Liver (tissue), 9 donors: ENCODE results near the gene MTCH2. TPM values are rescaled to one million over a fixed set of nuclear protein-coding genes. Genes with fewer than 3 reads are reported as not detected.
"Not testable (repeated sequence)": the region's sequence is repeated elsewhere in the genome, so short reads cannot be mapped to it uniquely, and the experiment has no call there.

Source experiments
- DNase-seq: peaks from one replicate; pipeline ENCODE4 v3.0.0-alpha.2; 2017; ENCODE audit warnings: low spot score
- H3K27ac ChIP-seq, 2 donors: one replicate each; pipeline ENCODE4 v1.7.0; 2013; ENCODE audit warnings: inconsistent platforms in 2 of 2, low read length in 2 of 2, control low read depth in 1 of 2, low read depth in 1 of 2, mild to moderate bottlenecking in 1 of 2
- H3K27me3 ChIP-seq, 4 donors: one replicate each; pipeline versions ENCODE4 v1.6.1 to v1.7.0; 2013; ENCODE audit warnings: low read length in 3 of 4, inconsistent platforms in 1 of 4, mild to moderate bottlenecking in 1 of 4, moderate library complexity in 1 of 4; ENCODE audit not compliant: control insufficient read depth in 4 of 4, insufficient read depth in 4 of 4
- H3K36me3 ChIP-seq, 4 donors: one replicate each; pipeline versions ENCODE4 v1.6.1 to v1.7.0; 2013; ENCODE audit warnings: low read length in 3 of 4, mild to moderate bottlenecking in 3 of 4, low read depth in 1 of 4, moderate library complexity in 1 of 4; ENCODE audit not compliant: control insufficient read depth in 4 of 4, insufficient read depth in 3 of 4
- H3K4me1 ChIP-seq, 4 donors: one replicate each; pipeline versions ENCODE4 v1.6.1 to v1.7.0; 2013; ENCODE audit warnings: low read length in 3 of 4, mild to moderate bottlenecking in 3 of 4, moderate library complexity in 1 of 4; ENCODE audit not compliant: control insufficient read depth in 4 of 4, insufficient read depth in 4 of 4
- H3K4me3 ChIP-seq, 3 donors: one replicate each; pipeline versions ENCODE4 v1.6.1 to v1.7.0; 2013; ENCODE audit warnings: low read length in 3 of 3, control low read depth in 1 of 3, low read depth in 1 of 3, mild to moderate bottlenecking in 1 of 3
- H3K9ac ChIP-seq, 2 donors: one replicate each; pipeline ENCODE4 v1.7.0; 2013; ENCODE audit warnings: low read length in 2 of 2, mild to moderate bottlenecking in 2 of 2, moderate library complexity in 2 of 2, control low read depth in 1 of 2, low read depth in 1 of 2
- H3K9me3 ChIP-seq, 4 donors: one replicate each; pipeline versions ENCODE4 v1.6.1 to v1.7.0; 2013; ENCODE audit warnings: low read length in 3 of 4; ENCODE audit not compliant: control insufficient read depth in 4 of 4
- ATF3 ChIP-seq: IDR thresholded peaks from 2 replicates; pipeline ENCODE4 v1.6.1; 2016; ENCODE audit warnings: antibody characterized with exemption
- CTCF ChIP-seq: fragments of 150-350 bp; IDR thresholded peaks from 2 replicates; pipeline ENCODE4 v1.5.1; 2017; ENCODE audit warnings: improper control_type of control experiment, low read depth, low read length; ENCODE audit not compliant: missing input control
- EGR1 ChIP-seq, 2 donors: IDR thresholded peaks; 2 replicates each; pipeline ENCODE4 v1.6.1; 2016 to 2018; ENCODE audit warnings: antibody characterized with exemption in 2 of 2, low read depth in 2 of 2
- FOXA1 ChIP-seq: IDR thresholded peaks from 2 replicates; pipeline ENCODE4 v1.6.1; 2016; ENCODE audit warnings: antibody characterized with exemption
- FOXA2 ChIP-seq: IDR thresholded peaks from 2 replicates; pipeline ENCODE4 v1.6.1; 2016; ENCODE audit warnings: antibody characterized with exemption
- GABPA ChIP-seq, 2 donors: IDR thresholded peaks in 1 of 2; conservative IDR thresholded peaks in 1 of 2; 2 replicates each; pipeline ENCODE4 v1.6.1; 2016; ENCODE audit warnings: antibody characterized with exemption in 2 of 2, mild to moderate bottlenecking in 1 of 2, moderate library complexity in 1 of 2
- HNF4A ChIP-seq, 2 donors: conservative IDR thresholded peaks; 2 replicates each; pipeline ENCODE4 v1.6.1; 2016; ENCODE audit warnings: antibody characterized with exemption in 2 of 2, mild to moderate bottlenecking in 2 of 2
- HNF4G ChIP-seq: IDR thresholded peaks from 2 replicates; pipeline ENCODE4 v1.6.1; 2016; ENCODE audit warnings: antibody characterized with exemption
- JUND ChIP-seq, 2 donors: IDR thresholded peaks; 2 replicates each; pipeline ENCODE4 v1.6.1; 2016; ENCODE audit warnings: antibody characterized with exemption in 2 of 2
- MAX ChIP-seq: IDR thresholded peaks from 2 replicates; pipeline ENCODE4 v1.6.1; 2016; ENCODE audit warnings: antibody characterized with exemption
- NR2F2 ChIP-seq: IDR thresholded peaks from 2 replicates; pipeline ENCODE4 v1.6.1; 2016; ENCODE audit warnings: antibody characterized with exemption
- RAD21 ChIP-seq, 2 donors: IDR thresholded peaks; 2 replicates each; pipeline ENCODE4 v1.6.1; 2016; ENCODE audit warnings: antibody characterized with exemption in 2 of 2, mild to moderate bottlenecking in 2 of 2
- REST ChIP-seq: IDR thresholded peaks from 2 replicates; pipeline ENCODE4 v1.6.1; 2016; ENCODE audit warnings: antibody characterized with exemption, mild to moderate bottlenecking
- RXRA ChIP-seq, 2 donors: IDR thresholded peaks; 2 replicates each; pipeline ENCODE4 v1.6.1; 2017 to 2018; ENCODE audit warnings: antibody characterized with exemption in 2 of 2, mild to moderate bottlenecking in 1 of 2
- SP1 ChIP-seq: IDR thresholded peaks from 2 replicates; pipeline ENCODE4 v1.6.1; 2018; ENCODE audit warnings: antibody characterized with exemption, mild to moderate bottlenecking
- TAF1 ChIP-seq: conservative IDR thresholded peaks from 2 replicates; pipeline ENCODE4 v1.6.1; 2016; ENCODE audit warnings: antibody characterized with exemption, mild to moderate bottlenecking
- YY1 ChIP-seq: IDR thresholded peaks from 2 replicates; pipeline ENCODE4 v1.6.1; 2016; ENCODE audit warnings: antibody characterized with exemption, mild to moderate bottlenecking
- ZBTB33 ChIP-seq: IDR thresholded peaks from 2 replicates; pipeline ENCODE4 v1.6.1; 2016; ENCODE audit warnings: antibody characterized with exemption
- WGBS: extraction: QIAGEN DNeasy Blood & Tissue Kit; methylation state at CpG from one replicate; pipeline ENCODE4 v1.1.7; 2013; 5-methylcytosine and 5-hydroxymethylcytosine counted together
- polyA plus RNA-seq, 2 donors: library from polyadenylated mRNA; stranded (reverse) in 1 of 2; unstranded in 1 of 2; fragments of 200-250 nt in 1 of 2; fragments of >200 nt in 1 of 2; fragmentation: Nextera tagmentation in 1 of 2; extraction: Ambion mirVana in 1 of 2; gene quantifications; one replicate each; pipeline versions ENCODE4 v1.2.1 to v1.2.3, GENCODE V29; 2013 to 2015
- total RNA-seq, 2 donors: library from RNA; depleted of rRNA; stranded (reverse); fragments of >200 nt; gene quantifications; one replicate each; pipeline ENCODE4 v1.2.3, GENCODE V29; 2014
- donor health status: healthy.
- donor health status: healthy.
- donor health status: healthy.
- donor health status: healthy.
- donor health status: healthy.

Gene MTCH2
- total and polyA plus RNA-seq, 4 donors = 62.5 to 304 (median 126) TPM

GRCh38 chr11:47688111-47688510, 45.8 kb upstream of the MTCH2 start:
- Histone ChIP-seq H3K36me3 (peaks cover 0 to 5% (median 5%) of the 10 kb centered on the region in 4 donors), H3K27ac (no peak overlapping the region), H3K9me3 (no peaks in the 10 kb centered on the region), H3K9ac (no peak overlapping the region), H3K27me3 (no peaks in the 10 kb centered on the region), H3K4me3 (no peak overlapping the region), H3K4me1 (peaks cover 0 to 1% (median 0%) of the 10 kb centered on the region in 4 donors)
- no peak for DNase-seq
- 92% methylated on average over 4 of the region's 4 CpGs for WGBS
- no peak for TF ChIP-seq CTCF

GRCh38 chr11:47686704-47687103, 44.3 kb upstream of the MTCH2 start:
- H3K9ac ChIP-seq, H3K4me1 ChIP-seq, H3K27me3 ChIP-seq, DNase-seq, H3K27ac ChIP-seq, H3K4me3 ChIP-seq, H3K36me3 ChIP-seq, H3K9me3 ChIP-seq: not testable (repeated sequence)
- 98% methylated on average over 3 of the region's 3 CpGs for WGBS

GRCh38 chr11:47686151-47686550, 43.8 kb upstream of the MTCH2 start:
- no peak overlapping the region for H3K27ac ChIP-seq
- peaks cover 0 to 5% (median 5%) of the 10 kb centered on the region in 4 donors for H3K36me3 ChIP-seq
- no peak overlapping the region for H3K9ac ChIP-seq
- H3K9me3 ChIP-seq = no peaks in the 10 kb centered on the region
- H3K4me1 ChIP-seq = peaks cover 0 to 1% (median 0%) of the 10 kb centered on the region in 4 donors
- 100% methylated on average over 1 of the region's 1 CpG for WGBS
- H3K27me3 ChIP-seq = no peaks in the 10 kb centered on the region
- H3K4me3 ChIP-seq = no peak overlapping the region
- no peak for TF ChIP-seq RAD21 (IDR thresholded peaks at IDR 0.05)
- TF ChIP-seq ZBTB33 = no peak
- no peak for TF ChIP-seq SP1
- no peak for TF ChIP-seq ATF3
- no peak for TF ChIP-seq GABPA (IDR thresholded peaks at IDR 0.05 in 1 of 2, conservative IDR thresholded peaks at IDR 0.05 in 1 of 2)
- no peak for TF ChIP-seq YY1
- no peak for TF ChIP-seq FOXA2
- no peak for TF ChIP-seq HNF4G
- TF ChIP-seq MAX = no peak
- TF ChIP-seq NR2F2 = no peak
- TF ChIP-seq REST = no peak
- TF ChIP-seq EGR1 (IDR thresholded peaks at IDR 0.05; ENCODE audit: low read depth in 2 of 2) = no peak
- no peak for TF ChIP-seq JUND (IDR thresholded peaks at IDR 0.05)
- TF ChIP-seq TAF1 = no peak
- TF ChIP-seq RXRA (IDR thresholded peaks at IDR 0.05) = no peak
- TF ChIP-seq HNF4A (conservative IDR thresholded peaks at IDR 0.05) = no peak
- TF ChIP-seq FOXA1 = no peak
- TF ChIP-seq CTCF = no peak
- no peak for DNase-seq
